Lower leg skin (tissue), 4 donors: Measurements from ENCODE around the gene PNRC1. TPM values are rescaled to one million over a fixed set of nuclear protein-coding genes. Genes with fewer than 3 reads are reported as not detected.

ENCODE experiments used
- DNase-seq, 2 donors: peaks; one replicate each; pipeline ENCODE4 v3.0.0-alpha.2; 2019; ENCODE audit warnings: low spot score in 2 of 2
- H3K4me3 ChIP-seq: fragments of 200-600 bp; sonication (generic); 2 replicates; pipeline ENCODE4 v1.5.1; 2017; ENCODE audit warnings: mild to moderate bottlenecking, low read depth; ENCODE audit not compliant: poor library complexity, severe bottlenecking
- POLR2A ChIP-seq, 2 donors: fragments of 450-650 bp; IDR thresholded peaks; one replicate each; pipeline ENCODE4 v1.6.1; 2016 to 2017; ENCODE audit warnings: antibody characterized with exemption in 2 of 2, mild to moderate bottlenecking in 1 of 2, moderate library complexity in 1 of 2
- WGBS, 2 donors: methylation state at CpG; one replicate each; pipeline ENCODE4 v1.1.5; 2018; 5-methylcytosine and 5-hydroxymethylcytosine counted together
- intact Hi-C: fragments of 100-400 bp; cut with DNase I; formaldehyde crosslinking; loops from one replicate; pipeline ENCODE4 v1.15.0; 2023; ENCODE audit warnings: low total_unique reads
- total RNA-seq, 4 donors: library from RNA; depleted of rRNA; stranded (reverse); fragments of >200 nt; gene quantifications; one replicate each; pipeline ENCODE4 v1.1.0, GENCODE V29; 2016
- TF ChIP-seq, protein P1 (sequence below), 3 donors: fragments of 450-650 bp; IDR thresholded peaks; one replicate each; pipeline ENCODE4 v1.5.1; 2016; ENCODE audit warnings: antibody characterized with exemption in 3 of 3, mild to moderate bottlenecking in 3 of 3, moderate library complexity in 2 of 3

PNRC1 gene
- total RNA-seq, 4 donors from 2014 or later = 197 to 362 (median 260) TPM

- no peak overlapping the region for H3K4me3 ChIP-seq
- DNase-seq = no peak
- intact Hi-C loops = no loop called here
- TF ChIP-seq POLR2A (IDR thresholded peaks at IDR 0.05) = no peak
- TF ChIP-seq, protein P1, sequence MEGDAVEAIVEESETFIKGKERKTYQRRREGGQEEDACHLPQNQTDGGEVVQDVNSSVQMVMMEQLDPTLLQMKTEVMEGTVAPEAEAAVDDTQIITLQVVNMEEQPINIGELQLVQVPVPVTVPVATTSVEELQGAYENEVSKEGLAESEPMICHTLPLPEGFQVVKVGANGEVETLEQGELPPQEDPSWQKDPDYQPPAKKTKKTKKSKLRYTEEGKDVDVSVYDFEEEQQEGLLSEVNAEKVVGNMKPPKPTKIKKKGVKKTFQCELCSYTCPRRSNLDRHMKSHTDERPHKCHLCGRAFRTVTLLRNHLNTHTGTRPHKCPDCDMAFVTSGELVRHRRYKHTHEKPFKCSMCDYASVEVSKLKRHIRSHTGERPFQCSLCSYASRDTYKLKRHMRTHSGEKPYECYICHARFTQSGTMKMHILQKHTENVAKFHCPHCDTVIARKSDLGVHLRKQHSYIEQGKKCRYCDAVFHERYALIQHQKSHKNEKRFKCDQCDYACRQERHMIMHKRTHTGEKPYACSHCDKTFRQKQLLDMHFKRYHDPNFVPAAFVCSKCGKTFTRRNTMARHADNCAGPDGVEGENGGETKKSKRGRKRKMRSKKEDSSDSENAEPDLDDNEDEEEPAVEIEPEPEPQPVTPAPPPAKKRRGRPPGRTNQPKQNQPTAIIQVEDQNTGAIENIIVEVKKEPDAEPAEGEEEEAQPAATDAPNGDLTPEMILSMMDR (IDR thresholded peaks at IDR 0.05) = no peak
- WGBS, 2 donors = 89 to 90% methylated on average over 2 of the region's 2 CpGs
Measured at GRCh38 chr6:89132057-89132456, 51.5 kb downstream of the PNRC1 start.

GRCh38 chr6:89133981-89134380, 53.4 kb downstream of the PNRC1 start:
- no peak for DNase-seq
- no peak overlapping the region for H3K4me3 ChIP-seq
- TF ChIP-seq, protein P1 (IDR thresholded peaks at IDR 0.05) = no peak
- TF ChIP-seq POLR2A (IDR thresholded peaks at IDR 0.05) = no peak
- intact Hi-C loops = no loop called here
- WGBS, 2 donors = 89 to 90% methylated on average over 9 of the region's 9 CpGs

DNA sequence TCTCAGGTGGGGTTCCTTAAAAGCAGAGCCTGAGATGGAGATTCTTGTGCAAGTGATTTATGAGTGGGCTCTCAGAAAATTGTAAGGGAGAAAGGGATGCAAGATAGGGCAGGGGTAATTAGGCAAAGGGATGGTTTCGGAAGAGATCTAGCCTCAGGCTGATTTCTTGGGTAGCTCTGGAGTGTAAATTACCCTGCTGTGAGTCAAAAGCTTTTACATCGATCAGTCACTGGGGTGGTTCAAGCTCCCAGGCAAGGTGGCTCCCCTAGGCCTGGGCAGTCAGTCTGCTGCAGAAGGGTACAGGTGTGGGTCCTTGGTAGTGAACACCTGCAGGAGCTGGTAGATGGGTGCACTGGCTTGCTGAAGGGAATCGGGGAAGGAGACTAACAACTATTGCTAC, 54.2 kb downstream of the PNRC1 start:
- intact Hi-C loops = no loop called here
- no peak overlapping the region for H3K4me3 ChIP-seq
- TF ChIP-seq POLR2A (IDR thresholded peaks at IDR 0.05) = no peak
- TF ChIP-seq, protein P1 (IDR thresholded peaks at IDR 0.05) = no peak
- 71 to 83% methylated on average over 3 of the region's 3 CpGs for WGBS, 2 donors
- no peak for DNase-seq

Other genes with a start within 250 kb of the PNRC1 start
- 10 to 100 TPM in 3 of 4 donors, 1 to 10 TPM in 1; 9.3 to 12.0 (median 11.1) TPM for gene RNGTT, start 117.1 kb upstream of the PNRC1 start, total RNA-seq
- gene SRSF12, start 37.3 kb downstream of the PNRC1 start, total RNA-seq = under 1 TPM in 1 of 4 donors, not detected in 3; 0.49 TPM
- gene PM20D2, start 65.3 kb downstream of the PNRC1 start, total RNA-seq = 10 to 100 TPM; 10.6 to 19.4 (median 15.7) TPM
- under 1 TPM in 3 of 4 donors, not detected in 1; 0.17 to 0.86 (median 0.39) TPM for gene GABRR1, start 136.6 kb downstream of the PNRC1 start, total RNA-seq
- under 1 TPM in 2 of 4 donors, not detected in 2; 0.27 to 0.62 TPM for gene GABRR2, start 234.5 kb downstream of the PNRC1 start, total RNA-seq